Testis (tissue), 2 donors: Measurements from ENCODE around the gene H1-8.
"Not testable (repeated sequence)": the region's sequence is repeated elsewhere in the genome, so short reads cannot be mapped to it uniquely, and the experiment has no call there.

ENCODE experiments used
- CTCF ChIP-seq, 3 experiments: fragments of 450-650 bp in 2 of 3; fragments of 200-600 bp in 1 of 3; sonication (generic) in 1 of 3; IDR thresholded peaks; one replicate each; pipeline ENCODE4 v1.5.1; 2016 to 2019; ENCODE audit warnings: antibody characterized with exemption in 3 of 3, mild to moderate bottlenecking in 2 of 3, moderate library complexity in 1 of 3
- POLR2A ChIP-seq: fragments of 450-650 bp; IDR thresholded peaks from one replicate; pipeline ENCODE4 v1.6.1; 2017; ENCODE audit warnings: antibody characterized with exemption, mild to moderate bottlenecking, moderate library complexity

GRCh38 chr3:129515108-129515820, 27.7 kb upstream of the H1-8 start:
- not testable (repeated sequence) for TF ChIP-seq CTCF (IDR thresholded peaks at IDR 0.05); POLR2A
